ENCODE data around the gene MMP28.
A peak's percentile ranks its signal among the peaks of the same experiment; 100 is the strongest.

MMP28 gene

DNA sequence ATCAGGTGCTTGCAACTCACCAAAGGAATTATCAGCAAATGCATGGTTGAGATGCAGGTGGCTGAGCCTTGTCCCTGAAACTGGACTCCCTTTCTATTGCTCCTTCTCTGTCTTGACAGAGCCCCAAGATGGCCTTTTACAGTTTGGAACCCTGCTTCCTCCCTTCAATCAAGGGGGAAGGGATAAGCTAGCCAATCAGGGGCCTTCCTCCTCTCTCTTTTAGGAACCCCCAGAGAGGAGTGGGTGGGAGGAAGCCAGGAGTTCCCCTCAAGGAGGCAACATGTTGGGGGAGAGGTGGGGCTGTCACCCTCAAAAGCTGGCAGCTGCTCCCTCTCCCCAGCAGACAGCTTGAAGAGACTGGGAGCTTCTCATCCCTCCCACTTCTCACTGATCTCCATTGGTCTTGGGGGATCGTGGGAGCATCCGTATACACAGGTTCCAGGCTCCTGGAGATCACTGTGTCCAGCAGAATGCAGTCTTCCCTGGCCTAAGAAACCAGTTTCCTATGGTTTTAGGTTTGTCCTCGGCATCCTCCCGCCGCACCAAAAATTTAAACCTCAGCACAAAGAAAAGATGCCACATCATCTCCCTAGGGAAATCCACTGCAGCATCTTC, 56.8 kb downstream of the MMP28 start:
- no peak overlapping the region for H3K27ac ChIP-seq (ENCODE audit: low read length)
- H3K9me3 ChIP-seq (ENCODE audit: control insufficient read depth, low read depth, low read length), result no peaks in the 10 kb centered on the region
- H3K36me3 ChIP-seq (ENCODE audit: control insufficient read depth, low read depth, low read length), result no peaks in the 10 kb centered on the region
- no peak overlapping the region for H3K9ac ChIP-seq (ENCODE audit: low read length)
- no peak overlapping the region for H3K4me3 ChIP-seq (ENCODE audit: low read length)
- H3K27me3 ChIP-seq (ENCODE audit: control insufficient read depth, insufficient read depth, low read length), result peaks cover 49% of the 10 kb centered on the region
- H3K4me1 ChIP-seq (ENCODE audit: control insufficient read depth, low read depth, low read length), result no peaks in the 10 kb centered on the region

DNA sequence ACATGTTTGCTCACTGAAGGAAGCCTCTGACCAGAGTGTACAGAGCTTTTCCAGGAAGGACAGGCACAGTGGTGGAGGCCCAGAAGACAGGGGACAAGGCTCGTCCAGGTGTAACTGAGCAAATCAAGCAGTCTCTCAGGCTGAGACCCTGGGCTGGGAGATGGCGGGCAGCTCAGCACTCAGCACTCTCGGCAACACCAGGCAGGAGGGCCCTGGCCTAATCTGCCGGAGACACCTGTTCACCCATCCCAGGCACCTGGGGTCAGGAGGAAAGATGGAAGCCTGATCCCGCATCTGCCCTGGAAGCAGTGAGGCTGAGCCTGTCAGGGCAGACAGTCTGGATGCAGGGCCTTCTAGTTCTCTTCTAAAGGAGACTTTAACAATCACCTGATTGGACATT, 59.2 kb downstream of the MMP28 start:
- Histone ChIP-seq H3K27me3 (ENCODE audit: control insufficient read depth, insufficient read depth, low read length) (peaks cover 34% of the 10 kb centered on the region), H3K4me3 (ENCODE audit: low read length) (no peak overlapping the region), H3K36me3 (ENCODE audit: control insufficient read depth, low read depth, low read length) (no peaks in the 10 kb centered on the region), H3K9ac (ENCODE audit: low read length) (no peak overlapping the region), H3K9me3 (ENCODE audit: control insufficient read depth, low read depth, low read length) (no peaks in the 10 kb centered on the region), H3K4me1 (ENCODE audit: control insufficient read depth, low read depth, low read length) (peaks cover under 1% of the 10 kb centered on the region), H3K27ac (ENCODE audit: low read length) (no peak overlapping the region)

DNA sequence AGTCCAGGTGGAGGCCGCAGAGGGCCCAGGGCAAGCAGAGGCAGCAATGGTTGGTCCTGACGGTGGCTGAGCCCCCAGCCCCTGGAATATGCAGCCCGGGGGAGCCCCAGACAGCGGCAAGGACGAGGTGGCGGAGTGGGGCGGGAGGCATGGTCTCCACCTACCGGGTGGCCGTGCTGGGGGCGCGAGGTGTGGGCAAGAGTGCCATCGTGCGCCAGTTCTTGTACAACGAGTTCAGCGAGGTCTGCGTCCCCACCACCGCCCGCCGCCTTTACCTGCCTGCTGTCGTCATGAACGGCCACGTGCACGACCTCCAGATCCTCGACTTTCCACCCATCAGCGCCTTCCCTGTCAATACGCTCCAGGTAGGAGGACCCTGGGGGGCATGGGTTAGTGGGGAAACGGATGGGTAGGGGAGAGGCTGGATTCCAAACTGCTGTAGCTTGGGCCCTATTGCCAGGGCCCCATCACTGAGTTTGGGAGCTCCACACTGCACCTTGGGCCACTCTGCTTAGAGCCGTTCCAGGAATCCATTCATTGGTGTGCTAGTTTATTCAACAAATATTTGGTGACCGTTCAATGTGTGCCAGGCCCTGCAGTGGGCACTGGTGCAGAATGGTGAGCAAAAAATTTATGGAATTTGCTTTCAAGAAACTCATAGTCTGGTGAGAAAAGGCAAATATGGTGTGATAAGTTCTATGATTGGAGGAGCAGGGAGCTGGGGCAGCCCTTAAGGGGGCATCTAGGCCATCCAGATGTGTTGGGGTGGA, 60.2 kb downstream of the MMP28 start:
- H3K27ac ChIP-seq (ENCODE audit: low read length), result no peak overlapping the region
- no peak overlapping the region for H3K4me3 ChIP-seq (ENCODE audit: low read length)
- H3K4me1 ChIP-seq (ENCODE audit: control insufficient read depth, low read depth, low read length), result peaks cover 4% of the 10 kb centered on the region
- peaks cover 28% of the 10 kb centered on the region for H3K27me3 ChIP-seq (ENCODE audit: control insufficient read depth, insufficient read depth, low read length)
- no peak overlapping the region for H3K9ac ChIP-seq (ENCODE audit: low read length)
- H3K36me3 ChIP-seq (ENCODE audit: control insufficient read depth, low read depth, low read length), result no peaks in the 10 kb centered on the region
- H3K9me3 ChIP-seq (ENCODE audit: control insufficient read depth, low read depth, low read length), result no peaks in the 10 kb centered on the region

DNA sequence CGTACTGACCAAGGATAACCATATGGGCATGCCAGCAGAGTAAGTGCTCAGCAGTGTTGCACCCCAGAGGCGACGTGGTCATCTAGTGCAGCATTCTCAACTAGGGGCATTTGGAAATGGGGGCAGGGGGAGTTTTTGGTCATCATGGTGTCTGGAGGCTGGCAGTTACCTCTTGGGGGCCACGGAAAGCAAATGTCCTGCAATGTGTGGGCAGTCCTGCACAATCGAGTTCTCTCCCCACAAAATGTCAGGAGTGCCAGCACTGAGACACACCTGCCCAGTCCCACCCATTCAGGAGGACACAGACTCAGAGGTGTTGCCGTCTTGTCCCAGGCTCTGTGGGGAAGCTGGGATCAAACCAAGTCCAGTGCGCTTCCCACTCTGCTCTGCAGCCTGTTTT, 61.0 kb downstream of the MMP28 start:
- Histone ChIP-seq H3K4me1 (ENCODE audit: control insufficient read depth, low read depth, low read length) (peaks cover 9% of the 10 kb centered on the region), H3K36me3 (ENCODE audit: control insufficient read depth, low read depth, low read length) (no peaks in the 10 kb centered on the region), H3K9me3 (ENCODE audit: control insufficient read depth, low read depth, low read length) (no peaks in the 10 kb centered on the region), H3K4me3 (ENCODE audit: low read length) (no peak overlapping the region), H3K27me3 (ENCODE audit: control insufficient read depth, insufficient read depth, low read length) (peaks cover 20% of the 10 kb centered on the region), H3K9ac (ENCODE audit: low read length) (no peak overlapping the region), H3K27ac (ENCODE audit: low read length) (no peak overlapping the region)

DNA sequence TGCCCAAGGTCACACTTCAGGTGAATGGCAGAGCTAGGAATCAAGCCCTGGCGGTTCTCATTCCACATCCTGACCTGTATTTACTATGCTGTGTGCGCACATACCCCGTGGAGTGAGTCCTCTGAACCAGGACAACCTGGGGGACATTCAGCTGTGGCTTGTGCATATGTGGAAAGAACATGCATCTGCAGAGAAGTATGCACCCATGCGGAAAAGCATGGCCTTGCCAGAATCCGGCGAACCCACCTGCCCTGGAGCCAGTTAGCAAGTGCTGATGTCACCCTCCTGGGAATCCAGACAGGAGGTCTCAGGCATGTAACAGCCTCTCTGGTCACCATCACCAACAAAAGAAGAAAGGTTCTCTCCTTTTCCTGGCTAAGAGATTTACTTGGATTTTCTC, 62.1 kb downstream of the MMP28 start:
- Histone ChIP-seq H3K4me1 (ENCODE audit: control insufficient read depth, low read depth, low read length) (peaks cover 11% of the 10 kb centered on the region), H3K36me3 (ENCODE audit: control insufficient read depth, low read depth, low read length) (no peaks in the 10 kb centered on the region), H3K9me3 (ENCODE audit: control insufficient read depth, low read depth, low read length) (no peaks in the 10 kb centered on the region), H3K9ac (ENCODE audit: low read length) (no peak overlapping the region), H3K27me3 (ENCODE audit: control insufficient read depth, insufficient read depth, low read length) (peaks cover 10% of the 10 kb centered on the region), H3K27ac (ENCODE audit: low read length) (no peak overlapping the region), H3K4me3 (ENCODE audit: low read length) (no peak overlapping the region)

DNA sequence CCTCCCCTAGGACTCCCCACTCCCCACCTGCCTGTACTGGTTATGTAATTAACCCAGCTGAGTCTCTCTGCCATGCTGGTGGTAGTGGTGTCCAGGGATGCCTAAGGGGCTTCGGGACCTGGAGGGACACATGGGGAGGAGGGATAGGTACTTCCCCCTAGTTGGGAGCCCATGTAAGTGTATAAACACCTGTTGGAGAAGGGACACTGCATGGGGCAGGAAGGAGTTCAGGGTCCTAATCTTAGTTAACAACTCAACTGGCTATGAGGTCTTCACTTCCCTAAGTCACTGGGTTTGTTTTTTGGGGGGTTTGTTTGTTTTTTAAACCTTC, 62.7 kb downstream of the MMP28 start:
- Histone ChIP-seq H3K36me3 (ENCODE audit: control insufficient read depth, low read depth, low read length) (no peaks in the 10 kb centered on the region), H3K27me3 (ENCODE audit: control insufficient read depth, insufficient read depth, low read length) (peaks cover 8% of the 10 kb centered on the region), H3K9me3 (ENCODE audit: control insufficient read depth, low read depth, low read length) (no peaks in the 10 kb centered on the region), H3K4me3 (ENCODE audit: low read length) (peak overlapping the region; percentile 65), H3K4me1 (ENCODE audit: control insufficient read depth, low read depth, low read length) (peaks cover 11% of the 10 kb centered on the region), H3K27ac (ENCODE audit: low read length) (no peak overlapping the region), H3K9ac (ENCODE audit: low read length) (no peak overlapping the region)

DNA sequence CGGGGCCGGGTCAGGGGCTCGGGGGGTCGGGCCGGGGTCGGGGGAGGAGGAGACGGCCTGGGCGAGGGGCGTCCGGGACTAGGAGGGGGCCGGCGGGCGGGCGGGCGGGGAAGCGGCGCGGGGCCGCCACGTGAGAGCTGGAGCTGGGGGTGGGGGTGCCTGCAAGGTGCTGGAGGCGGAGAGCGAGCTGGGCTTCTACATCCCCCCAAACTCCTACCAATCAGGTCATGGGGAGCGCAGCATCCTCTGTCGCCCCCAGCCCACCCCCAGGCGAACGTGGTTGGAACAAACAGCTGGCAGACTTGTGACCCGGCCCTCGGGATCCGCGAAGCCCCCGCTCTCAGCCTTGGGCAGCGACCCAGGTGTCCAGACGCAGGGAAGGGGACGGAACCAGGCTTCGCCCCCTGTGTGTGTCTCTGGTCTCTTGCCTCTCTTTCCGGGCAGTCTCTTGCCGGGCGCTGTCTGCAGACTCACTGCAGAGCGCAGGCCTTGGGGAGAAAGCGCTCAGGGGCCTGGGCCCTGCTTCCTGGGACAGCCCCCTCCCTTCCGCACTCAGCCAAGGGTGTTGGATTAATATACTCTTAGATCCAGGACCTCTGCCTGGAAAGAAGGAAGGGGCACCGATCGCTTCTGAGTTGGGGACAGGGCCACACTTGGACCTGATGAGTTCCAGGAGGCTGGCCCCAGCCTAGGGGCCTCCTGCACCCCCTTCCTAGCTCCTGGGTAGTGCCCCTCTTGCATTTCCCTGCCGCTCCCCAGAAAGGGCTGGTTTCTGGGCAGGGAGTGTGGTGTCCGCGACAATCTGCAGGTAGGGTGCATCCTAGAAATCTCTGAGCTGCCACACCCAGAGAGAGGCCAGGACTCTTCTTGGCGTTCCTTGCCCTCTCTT, 63.3 kb downstream of the MMP28 start:
- H3K27me3 ChIP-seq (ENCODE audit: control insufficient read depth, insufficient read depth, low read length), result peaks cover 8% of the 10 kb centered on the region
- no peak overlapping the region for H3K27ac ChIP-seq (ENCODE audit: low read length)
- no peaks in the 10 kb centered on the region for H3K36me3 ChIP-seq (ENCODE audit: control insufficient read depth, low read depth, low read length)
- peaks cover 11% of the 10 kb centered on the region for H3K4me1 ChIP-seq (ENCODE audit: control insufficient read depth, low read depth, low read length)
- H3K4me3 ChIP-seq (ENCODE audit: low read length), result peak overlapping the region; percentile 65
- H3K9me3 ChIP-seq (ENCODE audit: control insufficient read depth, low read depth, low read length), result no peaks in the 10 kb centered on the region
- H3K9ac ChIP-seq (ENCODE audit: low read length), result peak overlapping the region; percentile 14

DNA sequence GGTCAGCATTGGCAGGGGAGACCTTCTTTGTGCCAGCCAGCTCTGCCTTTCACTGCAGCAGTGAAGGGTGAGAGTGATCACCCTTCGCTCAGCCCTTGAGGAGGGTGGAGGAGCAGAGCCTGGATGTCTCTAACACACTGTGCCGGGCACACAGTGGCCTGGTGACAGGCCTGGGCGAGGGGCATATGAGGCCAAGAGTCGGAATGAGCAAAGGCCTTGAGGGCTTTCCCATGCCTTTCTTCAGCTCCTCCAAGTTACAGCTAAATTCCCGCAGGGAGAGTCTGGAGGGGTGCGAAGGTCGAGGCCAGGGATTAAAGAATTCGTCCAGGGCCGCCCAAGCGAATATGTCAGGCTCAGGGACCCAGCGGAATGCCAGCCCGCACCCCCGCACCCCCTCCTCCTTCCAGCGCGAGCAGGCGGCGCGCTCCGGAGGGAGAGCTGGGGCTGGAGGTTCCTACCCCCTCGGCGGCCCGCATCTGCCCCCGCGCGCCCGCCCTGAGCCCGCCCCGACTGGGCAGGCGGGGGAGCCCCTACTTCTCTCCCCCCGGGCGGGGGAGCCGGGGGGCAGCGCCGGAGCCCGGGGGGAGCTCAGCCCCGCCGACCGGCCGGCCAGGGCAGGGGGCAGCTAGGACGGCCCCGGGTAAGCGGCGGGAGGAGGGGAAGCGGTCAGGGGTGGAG, 64.1 kb downstream of the MMP28 start, which contains the start of gene RASL10B:
Gene RASL10B, plus strand, starts transcription at position 401 of the 678 bp plus-strand sequence. CDS start 3,546 bp downstream, outside the sequence.
- Histone ChIP-seq H3K9ac (ENCODE audit: low read length) (peak within 1 kb of the TSS; percentile 14), H3K4me3 (ENCODE audit: low read length) (peak within 1 kb of the TSS; percentile 65), H3K9me3 (ENCODE audit: control insufficient read depth, low read depth, low read length) (no peaks in the 10 kb centered on the region), H3K27ac (ENCODE audit: low read length) (no peak within 1 kb of the TSS), H3K4me1 (ENCODE audit: control insufficient read depth, low read depth, low read length) (peaks cover 11% of the 10 kb centered on the region), H3K27me3 (ENCODE audit: control insufficient read depth, insufficient read depth, low read length) (peaks cover 8% of the 10 kb centered on the region), H3K36me3 (ENCODE audit: control insufficient read depth, low read depth, low read length) (no peaks in the 10 kb centered on the region)

DNA sequence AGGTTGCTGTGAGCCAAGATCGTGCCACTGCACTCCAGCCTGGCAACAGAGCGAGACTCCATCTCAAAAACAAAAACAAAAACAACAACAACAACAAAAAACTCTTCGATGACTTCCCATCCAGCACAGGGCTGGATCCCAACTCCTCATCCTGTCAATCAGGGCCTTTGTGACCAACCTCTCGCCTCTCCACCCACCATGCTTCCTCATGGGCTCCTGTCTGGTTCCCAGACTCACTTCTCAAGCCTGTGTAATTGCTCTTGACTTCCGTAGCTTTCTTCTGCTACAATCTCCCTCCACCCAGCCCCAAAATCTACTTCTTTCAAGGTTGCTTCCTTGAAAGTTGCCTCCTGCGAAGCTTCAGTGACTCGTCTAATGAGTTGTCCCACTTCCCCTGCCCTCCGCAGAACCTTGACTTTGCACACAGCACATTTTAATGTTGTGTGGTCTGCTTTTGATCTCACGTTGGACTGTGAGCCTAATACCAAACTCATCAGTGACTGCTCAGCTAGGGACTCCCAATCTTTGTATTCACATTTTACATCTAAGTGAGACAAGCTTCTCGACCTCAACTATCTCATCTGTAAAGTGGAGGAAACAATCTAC, 64.9 kb downstream of the MMP28 start:
- peaks cover 11% of the 10 kb centered on the region for H3K4me1 ChIP-seq (ENCODE audit: control insufficient read depth, low read depth, low read length)
- H3K4me3 ChIP-seq (ENCODE audit: low read length), result no peak overlapping the region
- H3K9me3 ChIP-seq (ENCODE audit: control insufficient read depth, low read depth, low read length), result no peaks in the 10 kb centered on the region
- peaks cover 8% of the 10 kb centered on the region for H3K27me3 ChIP-seq (ENCODE audit: control insufficient read depth, insufficient read depth, low read length)
- H3K27ac ChIP-seq (ENCODE audit: low read length), result no peak overlapping the region
- peaks cover 2% of the 10 kb centered on the region for H3K36me3 ChIP-seq (ENCODE audit: control insufficient read depth, low read depth, low read length)
- no peak overlapping the region for H3K9ac ChIP-seq (ENCODE audit: low read length)

DNA sequence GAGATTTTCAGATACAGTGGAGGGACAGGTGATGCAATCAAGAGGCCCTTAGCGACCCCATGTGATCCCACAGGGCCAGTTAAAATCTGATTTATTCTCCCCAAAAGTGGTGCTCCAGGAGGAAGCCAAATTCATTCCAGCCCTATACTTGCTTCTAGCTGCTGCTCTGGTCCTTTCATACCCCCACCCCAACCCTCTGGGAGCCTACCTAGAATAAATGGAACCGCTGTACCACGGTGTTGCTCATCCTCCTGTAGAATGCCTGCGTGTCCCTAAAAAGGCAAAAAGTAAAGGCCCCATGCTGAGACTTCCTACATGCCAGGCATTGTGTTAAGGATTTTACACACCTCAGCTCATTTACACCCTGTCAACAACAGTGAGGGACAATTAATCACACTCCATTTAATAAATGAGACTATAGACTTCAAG, 66.0 kb downstream of the MMP28 start:
- H3K4me1 ChIP-seq (ENCODE audit: control insufficient read depth, low read depth, low read length), result peaks cover 11% of the 10 kb centered on the region
- H3K4me3 ChIP-seq (ENCODE audit: low read length), result no peak overlapping the region
- no peak overlapping the region for H3K9ac ChIP-seq (ENCODE audit: low read length)
- H3K27me3 ChIP-seq (ENCODE audit: control insufficient read depth, insufficient read depth, low read length), result peaks cover 8% of the 10 kb centered on the region
- peaks cover 10% of the 10 kb centered on the region for H3K36me3 ChIP-seq (ENCODE audit: control insufficient read depth, low read depth, low read length)
- H3K9me3 ChIP-seq (ENCODE audit: control insufficient read depth, low read depth, low read length), result no peaks in the 10 kb centered on the region
- no peak overlapping the region for H3K27ac ChIP-seq (ENCODE audit: low read length)

DNA sequence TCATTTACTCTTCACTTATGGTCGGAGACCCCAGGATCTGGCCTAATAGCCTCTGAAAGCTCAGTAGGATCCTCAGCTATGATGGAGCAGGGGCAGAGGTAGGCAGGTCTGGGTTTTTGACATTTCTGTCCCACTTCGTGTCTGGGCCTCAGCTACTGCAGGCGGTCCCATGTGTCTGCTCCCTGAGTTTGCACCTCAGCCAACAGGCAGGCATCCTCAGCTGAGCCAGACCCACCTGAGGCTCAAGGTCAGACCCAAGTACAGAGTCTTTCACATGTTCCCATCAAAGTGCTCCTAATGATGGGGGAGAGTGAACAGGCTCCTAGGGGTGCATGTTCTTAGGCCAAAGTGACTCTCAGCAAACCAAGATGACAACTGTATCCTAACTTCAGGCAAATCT, 66.9 kb downstream of the MMP28 start:
- H3K27me3 ChIP-seq (ENCODE audit: control insufficient read depth, insufficient read depth, low read length), result peaks cover 8% of the 10 kb centered on the region
- peaks cover 19% of the 10 kb centered on the region for H3K36me3 ChIP-seq (ENCODE audit: control insufficient read depth, low read depth, low read length)
- H3K4me1 ChIP-seq (ENCODE audit: control insufficient read depth, low read depth, low read length), result peaks cover 11% of the 10 kb centered on the region
- no peak overlapping the region for H3K27ac ChIP-seq (ENCODE audit: low read length)
- H3K9ac ChIP-seq (ENCODE audit: low read length), result no peak overlapping the region
- no peaks in the 10 kb centered on the region for H3K9me3 ChIP-seq (ENCODE audit: control insufficient read depth, low read depth, low read length)
- no peak overlapping the region for H3K4me3 ChIP-seq (ENCODE audit: low read length)
